Tibial nerve (tissue), 4 donors: Measurements from ENCODE around the gene B4GALNT2. TPM values are rescaled to one million over a fixed set of nuclear protein-coding genes. Genes with fewer than 3 reads are reported as not detected.

Experiments
- DNase-seq, 2 donors: peaks; one replicate each; pipeline ENCODE4 v3.0.0-alpha.2; 2019; ENCODE audit warnings: low spot score in 2 of 2
- H3K27ac ChIP-seq, 4 donors: fragments of 200-600 bp; sonication (generic) in 3 of 4; one replicate each; pipeline ENCODE4 v1.5.1; 2017 to 2019; ENCODE audit warnings: mild to moderate bottlenecking in 1 of 4
- H3K27me3 ChIP-seq, 2 donors: fragments of 200-600 bp; sonication (generic) in 1 of 2; one replicate each; pipeline versions ENCODE4 v1.5.1 to v1.6.0; 2017 to 2019
- H3K36me3 ChIP-seq, 3 donors: fragments of 200-600 bp; sonication (generic); one replicate each; pipeline ENCODE4 v1.5.1; 2018 to 2019
- H3K4me1 ChIP-seq, 4 donors: fragments of 200-600 bp; sonication (generic) in 3 of 4; one replicate each; pipeline ENCODE4 v1.5.1; 2017 to 2019
- H3K4me3 ChIP-seq, 4 donors: fragments of 200-600 bp; sonication (generic) in 3 of 4; one replicate each; pipeline ENCODE4 v1.5.1; 2017 to 2019; ENCODE audit warnings: mild to moderate bottlenecking in 1 of 4, moderate library complexity in 1 of 4
- H3K9me3 ChIP-seq, 4 donors: fragments of 200-600 bp; sonication (generic) in 3 of 4; one replicate each; pipeline ENCODE4 v1.5.1; 2017 to 2019
- CTCF ChIP-seq, 5 experiments: fragments of 200-600 bp in 3 of 5; fragments of 450-650 bp in 2 of 5; sonication (generic) in 3 of 5; IDR thresholded peaks; one replicate each; pipeline ENCODE4 v1.5.1; 2016 to 2019; ENCODE audit warnings: antibody characterized with exemption in 5 of 5, mild to moderate bottlenecking in 3 of 5, moderate library complexity in 2 of 5
- EP300 ChIP-seq, 2 donors: sonication (generic); formaldehyde crosslinking; IDR thresholded peaks; one replicate each; pipeline ENCODE4 v1.6.1; 2017; ENCODE audit warnings: antibody characterized with exemption in 2 of 2, mild to moderate bottlenecking in 1 of 2
- POLR2A ChIP-seq, 2 donors: fragments of 450-650 bp; IDR thresholded peaks; one replicate each; pipeline ENCODE4 v1.6.1; 2017; ENCODE audit warnings: antibody characterized with exemption in 2 of 2, mild to moderate bottlenecking in 2 of 2, moderate library complexity in 2 of 2
- WGBS, 2 donors: methylation state at CpG; one replicate each; pipeline ENCODE4 v1.1.5; 2018; 5-methylcytosine and 5-hydroxymethylcytosine counted together
- total RNA-seq, 4 donors: library from RNA; depleted of rRNA; stranded (reverse); fragments of >200 nt; gene quantifications; one replicate each; pipeline ENCODE4 v1.1.0, GENCODE V29; 2016

Gene B4GALNT2
- total RNA-seq, 4 donors from 2014 or later, result not detected

- peaks cover 0 to 33% (median 16%) of the 10 kb centered on the region in 4 donors for H3K4me1 ChIP-seq
- TF ChIP-seq POLR2A (IDR thresholded peaks at IDR 0.05) (no peak), CTCF (IDR thresholded peaks at IDR 0.05) (no peak), EP300 (IDR thresholded peaks at IDR 0.05) (no peak)
- H3K4me3 ChIP-seq, result no peak overlapping the region
- WGBS, 2 donors, result 82 to 88% methylated on average over 13 of the region's 13 CpGs
- H3K36me3 ChIP-seq, result no peaks in the 10 kb centered on the region
- peaks cover 0 to 30% of the 10 kb centered on the region in 2 donors for H3K27me3 ChIP-seq
- H3K9me3 ChIP-seq, result no peaks in the 10 kb centered on the region
- DNase-seq, result no peak
- peak overlapping the region in 3 of 4 donors; percentile 18 to 25 (median 24) for H3K27ac ChIP-seq
These were observed 83.9 kb downstream of the B4GALNT2 start for GRCh38 chr17:49216482-49216881.

- H3K27me3 ChIP-seq, result peaks cover 0 to 36% of the 10 kb centered on the region in 2 donors
These were observed 84.5 kb downstream of the B4GALNT2 start for GRCh38 chr17:49216953-49217650.

GRCh38 chr17:49217651-49218413 is 85.3 kb downstream of the B4GALNT2 start:
- Histone ChIP-seq H3K4me3 (no peak overlapping the region), H3K4me1 (peaks cover 0 to 33% (median 16%) of the 10 kb centered on the region in 4 donors), H3K27me3 (peaks cover 0 to 44% of the 10 kb centered on the region in 2 donors), H3K9me3 (no peaks in the 10 kb centered on the region), H3K36me3 (no peaks in the 10 kb centered on the region), H3K27ac (peak overlapping the region in 2 of 4 donors; percentile 29 to 59)
- WGBS, 2 donors, result 55 to 61% methylated on average over 17 of the region's 17 CpGs
- TF ChIP-seq POLR2A (IDR thresholded peaks at IDR 0.05), result no peak
- TF ChIP-seq CTCF (IDR thresholded peaks at IDR 0.05), result no peak
- peak in 1 of 2 donors; percentile 87 for TF ChIP-seq EP300 (IDR thresholded peaks at IDR 0.05)
- peak in 1 of 2 donors; percentile 68 for DNase-seq

More at GRCh38 chr17:49216953-49217650, 84.5 kb downstream of the B4GALNT2 start:
- no peak for TF ChIP-seq POLR2A (IDR thresholded peaks at IDR 0.05)
- TF ChIP-seq EP300 (IDR thresholded peaks at IDR 0.05), result peak in 1 of 2 donors; percentile 82
- Histone ChIP-seq H3K9me3 (no peaks in the 10 kb centered on the region), H3K4me3 (no peak overlapping the region), H3K36me3 (no peaks in the 10 kb centered on the region), H3K27ac (peak overlapping the region in 3 of 4 donors; percentile 24 to 29 (median 25)), H3K4me1 (peaks cover 0 to 33% (median 16%) of the 10 kb centered on the region in 4 donors)
- 52 to 59% methylated on average over 11 of the region's 11 CpGs for WGBS, 2 donors
- peak; percentile 30 to 64 for DNase-seq

- TF ChIP-seq EP300 (IDR thresholded peaks at IDR 0.05) (no peak), POLR2A (IDR thresholded peaks at IDR 0.05) (no peak), CTCF (IDR thresholded peaks at IDR 0.05) (peak in 1 of 5 experiments; percentile 7)
- Histone ChIP-seq H3K27me3 (peaks cover 0 to 58% of the 10 kb centered on the region in 2 donors), H3K4me3 (no peak overlapping the region), H3K9me3 (no peaks in the 10 kb centered on the region), H3K27ac (peak overlapping the region in 1 of 4 donors; percentile 59), H3K4me1 (peaks cover 0 to 41% (median 22%) of the 10 kb centered on the region in 4 donors), H3K36me3 (no peaks in the 10 kb centered on the region)
- no peak for DNase-seq
- 43 to 45% methylated on average over 34 to 37 of the region's 37 CpGs for WGBS, 2 donors
These were observed 86.7 kb downstream of the B4GALNT2 start for GRCh38 chr17:49218941-49219913.

GRCh38 chr17:49219987-49220386 is 87.4 kb downstream of the B4GALNT2 start:
- H3K36me3 ChIP-seq, result no peaks in the 10 kb centered on the region
- TF ChIP-seq CTCF (IDR thresholded peaks at IDR 0.05), result no peak
- H3K4me1 ChIP-seq, result peaks cover 0 to 47% (median 29%) of the 10 kb centered on the region in 4 donors
- H3K27ac ChIP-seq, result peak overlapping the region in 1 of 4 donors; percentile 59
- no peak for DNase-seq
- no peak overlapping the region for H3K4me3 ChIP-seq
- WGBS, 2 donors, result 65 to 76% methylated on average over 9 to 15 of the region's 15 CpGs
- H3K9me3 ChIP-seq, result no peaks in the 10 kb centered on the region
- H3K27me3 ChIP-seq, result peaks cover 0 to 65% of the 10 kb centered on the region in 2 donors
